ENCODE results near the gene SNCAIP. TPM values are rescaled to one million over a fixed set of nuclear protein-coding genes. Genes with fewer than 3 reads are reported as not detected.

Gene SNCAIP
- polyA plus RNA-seq (2013, experiment 1 of 2): 1.8 TPM
- 1.7 TPM for polyA plus RNA-seq (2013, experiment 2 of 2)

DNA sequence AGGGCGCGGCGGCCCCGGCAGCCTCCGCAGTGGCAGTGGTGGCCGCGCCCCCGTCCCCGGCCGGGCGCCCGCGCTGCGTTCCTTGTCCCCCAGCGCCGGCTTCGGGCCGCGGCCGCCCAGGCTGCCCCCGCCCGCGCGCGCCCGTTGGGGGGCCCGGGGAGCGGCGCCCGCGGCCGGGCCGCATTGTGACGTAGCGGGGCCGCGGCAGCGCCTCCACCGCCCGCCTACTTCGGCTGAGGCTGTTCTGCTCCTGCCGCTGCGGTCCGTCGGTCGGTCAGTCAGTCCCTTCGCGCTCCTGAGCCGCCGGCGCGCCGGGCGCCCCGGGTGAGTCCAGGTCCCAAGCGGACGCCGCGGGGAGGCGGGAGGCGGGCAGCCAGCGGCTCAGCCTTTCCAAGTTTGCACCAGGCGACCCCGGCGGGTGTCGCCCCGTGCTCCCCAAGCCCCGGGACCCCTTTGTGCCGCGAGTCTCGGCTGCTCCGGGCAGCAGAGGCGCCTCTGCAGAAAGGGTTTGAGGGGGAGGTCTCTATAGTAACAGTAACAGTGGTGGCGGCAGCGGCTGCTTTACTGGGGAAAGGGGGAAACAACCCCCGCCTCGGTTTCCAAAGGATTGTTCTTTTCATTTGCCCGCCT is at the start of gene SNCAIP:
TSS of gene SNCAIP (plus strand) at position 277 of the 630 bp plus-strand sequence. CDS start 78,898 bp downstream, outside the sequence.
- Histone ChIP-seq H2BK5ac (ENCODE audit: low read length) (no peak within 1 kb of the TSS), H3K18ac (ENCODE audit: low read length) (peak within 1 kb of the TSS; percentile 39), H3K23ac (ENCODE audit: low read length) (peak within 1 kb of the TSS; percentile 33), H3K4me1 (ENCODE audit: control insufficient read depth, low read depth, low read length) (no peaks in the 10 kb centered on the region), H2AK5ac (ENCODE audit: low read length) (no peak within 1 kb of the TSS), H3K56ac (ENCODE audit: low read length) (peak within 1 kb of the TSS; percentile 75), H3K27me3 (ENCODE audit: insufficient read depth, low read length, poor library complexity) (peaks cover 4% of the 10 kb centered on the region), H2BK120ac (ENCODE audit: low read depth, low read length) (no peak within 1 kb of the TSS), H4K8ac (ENCODE audit: low read depth, low read length) (no peak within 1 kb of the TSS), H3K27ac (ENCODE audit: low read depth, low read length) (no peak within 1 kb of the TSS), H3K4me2 (ENCODE audit: low read length) (peak within 1 kb of the TSS; percentile 70), H3K4me3 (ENCODE audit: low read length) (peak within 1 kb of the TSS; percentile 27), H4K5ac (ENCODE audit: low read length) (no peak within 1 kb of the TSS), H2BK15ac (replicated peaks; ENCODE audit: low read depth) (no peak within 1 kb of the TSS), H3K36me3 (ENCODE audit: control insufficient read depth, insufficient read depth, low read length) (no peaks in the 10 kb centered on the region), H3K79me1 (ENCODE audit: low read length) (no peaks in the 10 kb centered on the region), H3K79me2 (ENCODE audit: control insufficient read depth, insufficient read depth, low read length) (no peaks in the 10 kb centered on the region), H3K9ac (ENCODE audit: low read length) (peak within 1 kb of the TSS; percentile 50), H3K4ac (ENCODE audit: low read depth, low read length) (no peak within 1 kb of the TSS)
- peak; percentile 57 for DNase-seq
- WGBS (ENCODE audit: extremely low coverage, insufficient coverage, low lambda C conversion rate): no CpG with 5 or more reads among the region's 78 CpGs

DNA sequence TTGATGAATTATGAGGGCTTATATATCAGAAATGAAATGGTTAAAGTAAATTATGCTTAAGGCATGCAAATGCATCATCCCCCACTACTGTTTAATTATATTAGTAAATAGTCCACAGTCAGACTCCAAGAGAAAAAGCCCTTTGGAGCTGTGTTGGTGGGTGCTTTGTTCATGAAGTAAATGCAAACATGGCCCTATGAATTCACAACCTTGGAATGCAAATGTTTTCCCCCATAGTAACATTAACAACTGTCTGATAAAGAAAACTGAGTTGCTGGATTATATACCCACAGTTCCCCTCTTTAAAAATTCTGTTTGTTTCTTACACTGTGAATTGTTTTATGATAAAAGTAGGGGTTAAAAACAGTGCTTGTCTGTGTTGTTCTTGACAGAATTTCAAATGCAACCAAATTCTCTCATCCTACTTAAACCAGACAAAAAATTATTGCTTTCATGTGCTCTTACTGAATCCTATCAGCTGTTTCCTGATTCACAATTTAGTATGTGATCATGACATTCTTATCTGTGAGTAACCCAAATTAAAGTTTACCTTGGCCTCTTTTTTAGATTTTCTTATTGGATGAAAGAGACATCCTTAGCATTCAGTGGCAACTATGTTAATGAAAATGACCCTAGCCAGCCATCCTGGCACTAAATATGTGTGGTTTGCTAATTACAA is 48.5 kb upstream of the SNCAIP start:
- H3K23ac ChIP-seq (ENCODE audit: low read length): no peak overlapping the region
- no peak overlapping the region for H3K9ac ChIP-seq (ENCODE audit: low read length)
- H3K18ac ChIP-seq (ENCODE audit: low read length): no peak overlapping the region
- H3K4me3 ChIP-seq (ENCODE audit: low read length): no peak overlapping the region
- no peak overlapping the region for H3K4ac ChIP-seq (ENCODE audit: low read depth, low read length)
- no peaks in the 10 kb centered on the region for H3K4me1 ChIP-seq (ENCODE audit: control insufficient read depth, low read depth, low read length)
- H3K27ac ChIP-seq (ENCODE audit: low read depth, low read length): no peak overlapping the region
- H3K79me2 ChIP-seq (ENCODE audit: control insufficient read depth, insufficient read depth, low read length): no peaks in the 10 kb centered on the region
- no peak overlapping the region for H2BK15ac ChIP-seq (replicated peaks; ENCODE audit: low read depth)
- no peaks in the 10 kb centered on the region for H3K79me1 ChIP-seq (ENCODE audit: low read length)
- H2BK120ac ChIP-seq (ENCODE audit: low read depth, low read length): no peak overlapping the region
- DNase-seq: no peak
- no peak overlapping the region for H3K4me2 ChIP-seq (ENCODE audit: low read length)
- H3K56ac ChIP-seq (ENCODE audit: low read length): no peak overlapping the region
- no peak overlapping the region for H4K8ac ChIP-seq (ENCODE audit: low read depth, low read length)
- no peak overlapping the region for H2AK5ac ChIP-seq (ENCODE audit: low read length)
- H2BK5ac ChIP-seq (ENCODE audit: low read length): no peak overlapping the region
- no peaks in the 10 kb centered on the region for H3K36me3 ChIP-seq (ENCODE audit: control insufficient read depth, insufficient read depth, low read length)
- H4K5ac ChIP-seq (ENCODE audit: low read length): no peak overlapping the region
- no peaks in the 10 kb centered on the region for H3K27me3 ChIP-seq (ENCODE audit: insufficient read depth, low read length, poor library complexity)

DNA sequence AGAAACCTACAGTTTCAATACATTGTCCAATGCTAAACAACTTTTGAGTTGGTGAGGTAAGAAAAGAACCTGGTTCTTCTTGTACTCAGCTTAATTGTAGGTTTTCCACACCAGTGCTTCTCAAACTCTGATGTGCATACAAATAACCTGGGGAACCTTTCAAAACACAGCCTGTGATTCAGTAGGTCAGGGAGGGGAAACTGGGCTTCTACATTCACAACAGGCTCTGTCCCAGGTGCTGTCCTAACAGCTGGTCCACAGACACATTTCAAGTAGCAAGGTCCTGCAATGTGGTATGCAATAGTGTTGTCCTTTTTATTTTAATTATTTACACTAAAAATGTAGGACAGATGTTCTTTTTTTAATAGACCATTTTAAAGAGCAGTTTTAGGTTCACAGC is 47.4 kb upstream of the SNCAIP start:
- DNase-seq: peak; percentile 12
- Histone ChIP-seq H3K18ac (ENCODE audit: low read length) (no peak overlapping the region), H3K23ac (ENCODE audit: low read length) (no peak overlapping the region)

DNA sequence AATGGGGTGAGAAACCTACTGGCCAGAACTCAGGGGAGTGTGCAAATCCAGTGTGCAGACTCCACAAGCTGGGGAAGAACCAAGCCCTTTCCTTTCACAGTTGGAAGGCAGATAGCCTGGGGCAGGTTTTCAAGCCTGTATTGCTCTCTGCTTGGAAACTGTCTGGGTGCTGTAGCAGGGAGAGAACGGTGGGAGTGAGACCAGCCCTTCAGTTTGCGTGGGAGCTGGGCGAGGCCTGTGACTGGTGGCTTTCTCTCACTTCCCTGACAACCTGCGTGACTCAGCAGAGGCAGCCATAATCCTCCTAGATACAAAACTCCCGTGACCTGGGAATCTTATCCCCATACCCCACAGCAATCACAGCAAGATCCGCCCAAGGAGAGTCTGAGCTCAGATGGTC is 44.9 kb upstream of the SNCAIP start:
- no peak overlapping the region for H3K56ac ChIP-seq (ENCODE audit: low read length)
- no peak overlapping the region for H2BK15ac ChIP-seq (replicated peaks; ENCODE audit: low read depth)
- H3K18ac ChIP-seq (ENCODE audit: low read length): no peak overlapping the region
- DNase-seq: peak; percentile 8
- H3K23ac ChIP-seq (ENCODE audit: low read length): no peak overlapping the region
- no peak overlapping the region for H4K5ac ChIP-seq (ENCODE audit: low read length)
- H2BK120ac ChIP-seq (ENCODE audit: low read depth, low read length): no peak overlapping the region
- H3K4ac ChIP-seq (ENCODE audit: low read depth, low read length): no peak overlapping the region
- H3K9ac ChIP-seq (ENCODE audit: low read length): no peak overlapping the region
- no peak overlapping the region for H3K4me3 ChIP-seq (ENCODE audit: low read length)
- H3K79me1 ChIP-seq (ENCODE audit: low read length): no peaks in the 10 kb centered on the region
- no peak overlapping the region for H3K4me2 ChIP-seq (ENCODE audit: low read length)
- H4K8ac ChIP-seq (ENCODE audit: low read depth, low read length): no peak overlapping the region
- no peaks in the 10 kb centered on the region for H3K4me1 ChIP-seq (ENCODE audit: control insufficient read depth, low read depth, low read length)
- no peak overlapping the region for H3K27ac ChIP-seq (ENCODE audit: low read depth, low read length)
- WGBS (ENCODE audit: extremely low coverage, insufficient coverage, low lambda C conversion rate): no CpG with 5 or more reads among the region's 6 CpGs
- H2AK5ac ChIP-seq (ENCODE audit: low read length): no peak overlapping the region
- H3K79me2 ChIP-seq (ENCODE audit: control insufficient read depth, insufficient read depth, low read length): no peaks in the 10 kb centered on the region
- no peaks in the 10 kb centered on the region for H3K27me3 ChIP-seq (ENCODE audit: insufficient read depth, low read length, poor library complexity)
- no peak overlapping the region for H2BK5ac ChIP-seq (ENCODE audit: low read length)
- H3K36me3 ChIP-seq (ENCODE audit: control insufficient read depth, insufficient read depth, low read length): no peaks in the 10 kb centered on the region

More for the DNA sequence above, 47.4 kb upstream of the SNCAIP start:
- H3K4me2 ChIP-seq (ENCODE audit: low read length): no peak overlapping the region
- H2AK5ac ChIP-seq (ENCODE audit: low read length): no peak overlapping the region
- no peak overlapping the region for H3K9ac ChIP-seq (ENCODE audit: low read length)
- H3K79me2 ChIP-seq (ENCODE audit: control insufficient read depth, insufficient read depth, low read length): no peaks in the 10 kb centered on the region
- H3K4me3 ChIP-seq (ENCODE audit: low read length): no peak overlapping the region
- H3K4me1 ChIP-seq (ENCODE audit: control insufficient read depth, low read depth, low read length): no peaks in the 10 kb centered on the region
- no peak overlapping the region for H4K5ac ChIP-seq (ENCODE audit: low read length)
- no peak overlapping the region for H2BK5ac ChIP-seq (ENCODE audit: low read length)
- H3K27ac ChIP-seq (ENCODE audit: low read depth, low read length): no peak overlapping the region
- no peak overlapping the region for H4K8ac ChIP-seq (ENCODE audit: low read depth, low read length)
- no peaks in the 10 kb centered on the region for H3K79me1 ChIP-seq (ENCODE audit: low read length)
- H3K4ac ChIP-seq (ENCODE audit: low read depth, low read length): no peak overlapping the region
- H2BK120ac ChIP-seq (ENCODE audit: low read depth, low read length): no peak overlapping the region
- no peaks in the 10 kb centered on the region for H3K27me3 ChIP-seq (ENCODE audit: insufficient read depth, low read length, poor library complexity)
- no peak overlapping the region for H3K56ac ChIP-seq (ENCODE audit: low read length)
- H2BK15ac ChIP-seq (replicated peaks; ENCODE audit: low read depth): no peak overlapping the region
- no peaks in the 10 kb centered on the region for H3K36me3 ChIP-seq (ENCODE audit: control insufficient read depth, insufficient read depth, low read length)

DNA sequence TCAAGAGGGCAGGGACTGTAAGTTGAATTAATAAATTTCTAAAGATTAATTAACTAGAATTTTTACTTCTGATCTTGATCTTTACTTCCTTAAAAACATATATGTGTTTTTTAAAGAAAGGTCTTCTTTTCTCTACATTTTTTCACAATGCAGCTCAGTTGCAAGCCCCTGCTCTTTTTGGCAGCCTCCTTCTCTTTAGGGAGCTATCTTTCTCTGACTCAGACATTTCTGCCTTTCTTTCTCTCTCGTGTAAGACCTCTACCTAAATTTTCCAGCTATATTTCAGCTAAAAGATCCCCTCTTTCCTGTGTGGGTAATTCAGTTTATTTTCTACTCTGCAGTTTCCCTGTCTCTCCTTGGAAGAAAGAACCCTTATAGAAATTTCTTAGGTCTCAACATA is 38.3 kb upstream of the SNCAIP start:
- Histone ChIP-seq H3K9ac (ENCODE audit: low read length) (no peak overlapping the region), H3K27ac (ENCODE audit: low read depth, low read length) (no peak overlapping the region), H2BK15ac (replicated peaks; ENCODE audit: low read depth) (no peak overlapping the region), H3K4ac (ENCODE audit: low read depth, low read length) (no peak overlapping the region), H3K23ac (ENCODE audit: low read length) (no peak overlapping the region), H3K4me2 (ENCODE audit: low read length) (no peak overlapping the region), H3K36me3 (ENCODE audit: control insufficient read depth, insufficient read depth, low read length) (no peaks in the 10 kb centered on the region), H2BK5ac (ENCODE audit: low read length) (no peak overlapping the region), H3K79me1 (ENCODE audit: low read length) (no peaks in the 10 kb centered on the region), H3K4me3 (ENCODE audit: low read length) (no peak overlapping the region), H4K5ac (ENCODE audit: low read length) (no peak overlapping the region), H4K8ac (ENCODE audit: low read depth, low read length) (no peak overlapping the region), H3K18ac (ENCODE audit: low read length) (no peak overlapping the region), H3K56ac (ENCODE audit: low read length) (no peak overlapping the region), H2BK120ac (ENCODE audit: low read depth, low read length) (no peak overlapping the region), H3K27me3 (ENCODE audit: insufficient read depth, low read length, poor library complexity) (no peaks in the 10 kb centered on the region), H2AK5ac (ENCODE audit: low read length) (no peak overlapping the region), H3K4me1 (ENCODE audit: control insufficient read depth, low read depth, low read length) (no peaks in the 10 kb centered on the region), H3K79me2 (ENCODE audit: control insufficient read depth, insufficient read depth, low read length) (no peaks in the 10 kb centered on the region)
- WGBS (ENCODE audit: extremely low coverage, insufficient coverage, low lambda C conversion rate): no CpG with 5 or more reads among the region's 1 CpG
- no peak for DNase-seq

DNA sequence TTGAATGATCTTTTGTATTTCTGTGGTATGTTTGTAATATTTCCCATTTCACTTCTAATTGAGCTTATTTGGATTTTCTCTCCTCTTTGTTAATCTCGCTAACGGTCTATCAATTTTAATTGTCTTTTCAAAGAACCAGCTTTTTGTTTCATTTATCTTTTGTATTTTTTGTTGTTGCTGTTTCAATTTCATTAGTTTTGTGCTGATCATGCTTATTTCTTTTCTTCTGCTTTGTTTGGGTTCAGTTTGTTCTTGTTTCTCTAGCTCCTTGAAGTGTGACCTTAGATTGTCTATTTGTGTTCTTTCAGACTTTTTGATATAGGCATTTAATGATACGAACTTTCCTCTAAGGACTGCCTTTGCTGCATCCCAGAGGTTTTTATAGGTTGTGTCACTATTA is 28.4 kb upstream of the SNCAIP start:
- Histone ChIP-seq H3K4me3 (ENCODE audit: low read length) (no peak overlapping the region), H3K4me2 (ENCODE audit: low read length) (no peak overlapping the region), H3K4me1 (ENCODE audit: control insufficient read depth, low read depth, low read length) (no peaks in the 10 kb centered on the region), H3K9ac (ENCODE audit: low read length) (no peak overlapping the region), H3K56ac (ENCODE audit: low read length) (no peak overlapping the region), H2AK5ac (ENCODE audit: low read length) (no peak overlapping the region), H2BK120ac (ENCODE audit: low read depth, low read length) (no peak overlapping the region), H3K18ac (ENCODE audit: low read length) (no peak overlapping the region), H3K23ac (ENCODE audit: low read length) (no peak overlapping the region), H3K27ac (ENCODE audit: low read depth, low read length) (no peak overlapping the region), H3K79me2 (ENCODE audit: control insufficient read depth, insufficient read depth, low read length) (no peaks in the 10 kb centered on the region), H3K27me3 (ENCODE audit: insufficient read depth, low read length, poor library complexity) (no peaks in the 10 kb centered on the region), H3K36me3 (ENCODE audit: control insufficient read depth, insufficient read depth, low read length) (no peaks in the 10 kb centered on the region), H3K4ac (ENCODE audit: low read depth, low read length) (no peak overlapping the region), H2BK5ac (ENCODE audit: low read length) (no peak overlapping the region), H4K8ac (ENCODE audit: low read depth, low read length) (no peak overlapping the region), H4K5ac (ENCODE audit: low read length) (no peak overlapping the region), H3K79me1 (ENCODE audit: low read length) (no peaks in the 10 kb centered on the region), H2BK15ac (replicated peaks; ENCODE audit: low read depth) (no peak overlapping the region)
- DNase-seq: no peak
- no CpG with 5 or more reads among the region's 3 CpGs for WGBS (ENCODE audit: extremely low coverage, insufficient coverage, low lambda C conversion rate)

Data from mesendoderm (in vitro differentiated cells).